Glomerular visceral epithelial cell (primary cell): Measurements from ENCODE around the gene CACNA2D1.

Source experiments
- DNase-seq: peaks from one replicate; pipeline ENCODE4 v3.0.0-alpha.2; 2016; ENCODE audit errors: extremely low spot score

Gene CACNA2D1

DNA sequence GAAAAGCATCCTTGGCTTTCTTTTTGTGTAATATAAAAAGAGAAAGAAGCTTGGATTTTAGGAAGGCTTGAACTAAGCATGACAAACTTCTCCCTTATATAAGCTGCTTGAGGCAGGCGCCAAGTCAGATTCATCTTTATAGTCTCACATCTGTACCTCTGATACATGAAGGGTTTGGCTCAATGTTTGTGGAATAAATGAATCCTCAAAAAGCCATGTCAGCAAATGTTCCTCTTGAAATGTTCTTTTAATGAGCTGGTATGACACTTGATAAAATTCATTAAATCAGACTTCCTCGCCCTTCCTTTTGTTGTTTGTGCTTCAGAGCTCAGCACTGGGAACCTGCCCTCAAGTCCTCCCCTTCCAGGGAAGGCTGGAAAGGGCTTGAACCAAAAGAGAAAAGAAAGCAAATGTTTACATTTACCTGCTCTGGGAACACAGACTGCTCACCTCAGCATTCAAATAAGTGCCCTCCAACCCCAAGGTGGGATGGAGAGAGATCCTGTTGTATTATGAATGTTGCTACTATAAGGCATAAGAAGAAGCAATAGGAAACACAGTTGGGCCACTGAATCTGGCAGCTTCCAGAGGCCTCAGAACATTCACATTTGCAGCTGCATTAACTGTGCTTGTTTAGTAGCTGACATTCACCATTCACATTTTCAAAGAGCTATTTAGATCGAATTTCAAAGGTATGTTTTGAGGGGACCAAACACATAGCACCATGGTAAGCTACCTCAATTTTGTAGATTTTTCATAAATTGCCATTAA lies 212.6 kb downstream of the CACNA2D1 start:
- no peak for DNase-seq

GRCh38 chr7:82229164-82229563 lies 214.4 kb downstream of the CACNA2D1 start:
- DNase-seq, result no peak

DNA sequence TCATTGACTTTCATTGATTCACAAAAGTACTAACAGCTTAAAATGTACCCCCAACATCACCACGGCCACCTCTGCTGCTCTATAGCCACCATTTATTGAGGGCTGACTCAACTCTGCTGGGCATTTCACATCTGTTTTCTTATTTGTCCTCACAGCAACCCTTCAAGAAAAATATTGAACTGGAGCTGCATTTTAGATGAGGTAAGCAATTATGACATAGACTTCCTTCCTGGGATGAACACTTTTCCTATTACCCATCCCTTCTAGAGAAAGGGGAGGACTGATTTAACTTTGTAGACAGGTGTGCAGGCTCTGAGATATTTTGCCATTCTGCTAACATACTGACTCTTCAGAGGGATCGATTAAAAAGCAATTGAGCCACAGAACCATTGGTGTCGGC lies 217.4 kb downstream of the CACNA2D1 start:
- DNase-seq, result no peak

GRCh38 chr7:82224529-82224928 lies 219.0 kb downstream of the CACNA2D1 start:
- no peak for DNase-seq

- DNase-seq, result no peak
These were observed 220.0 kb downstream of the CACNA2D1 start for GRCh38 chr7:82223580-82223979.

DNA sequence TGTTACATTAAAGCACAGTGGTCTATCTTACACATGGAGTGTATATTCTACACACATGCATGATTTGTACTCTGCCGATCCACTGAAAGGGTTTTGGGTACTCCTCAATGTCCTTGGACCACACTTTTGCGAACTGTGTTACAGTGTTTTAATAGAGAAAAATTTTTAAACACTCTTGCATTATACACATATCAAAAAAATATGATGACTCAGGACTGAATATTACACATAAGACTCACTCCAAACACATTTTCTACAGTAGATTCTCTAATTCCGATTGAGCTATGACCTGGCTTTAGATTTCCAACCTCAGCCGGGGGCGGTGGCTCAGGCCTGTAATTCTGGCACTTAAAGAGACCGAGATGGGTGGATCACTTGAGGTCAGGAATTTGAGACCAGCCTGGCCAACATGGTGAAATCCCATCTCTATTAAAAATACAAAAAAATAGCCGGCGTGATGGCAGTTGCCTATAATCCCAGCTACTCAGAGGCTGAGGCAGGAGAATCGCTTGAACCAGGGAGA lies 222.4 kb downstream of the CACNA2D1 start:
- no peak for DNase-seq

DNA sequence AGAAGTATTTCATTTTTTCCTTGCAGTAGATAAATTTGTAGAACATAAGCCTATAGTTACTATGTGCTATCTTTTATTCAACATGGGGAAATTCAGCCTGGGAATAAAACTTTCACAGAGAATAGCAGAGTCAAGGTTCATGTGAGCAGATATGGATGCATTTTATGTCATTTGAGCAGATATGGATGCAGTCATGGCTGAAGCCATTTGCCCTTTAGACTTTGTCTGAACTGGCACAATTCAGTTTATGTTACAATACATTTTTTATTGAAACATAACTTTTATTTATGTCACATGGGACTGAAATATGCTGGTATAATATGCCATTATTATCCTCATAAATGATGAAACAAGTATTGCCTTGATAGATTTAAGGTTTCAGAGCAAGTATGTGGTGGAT lies 231.1 kb downstream of the CACNA2D1 start:
- no peak for DNase-seq

- DNase-seq, result no peak
These were observed 232.2 kb downstream of the CACNA2D1 start for GRCh38 chr7:82211333-82211732.

DNA sequence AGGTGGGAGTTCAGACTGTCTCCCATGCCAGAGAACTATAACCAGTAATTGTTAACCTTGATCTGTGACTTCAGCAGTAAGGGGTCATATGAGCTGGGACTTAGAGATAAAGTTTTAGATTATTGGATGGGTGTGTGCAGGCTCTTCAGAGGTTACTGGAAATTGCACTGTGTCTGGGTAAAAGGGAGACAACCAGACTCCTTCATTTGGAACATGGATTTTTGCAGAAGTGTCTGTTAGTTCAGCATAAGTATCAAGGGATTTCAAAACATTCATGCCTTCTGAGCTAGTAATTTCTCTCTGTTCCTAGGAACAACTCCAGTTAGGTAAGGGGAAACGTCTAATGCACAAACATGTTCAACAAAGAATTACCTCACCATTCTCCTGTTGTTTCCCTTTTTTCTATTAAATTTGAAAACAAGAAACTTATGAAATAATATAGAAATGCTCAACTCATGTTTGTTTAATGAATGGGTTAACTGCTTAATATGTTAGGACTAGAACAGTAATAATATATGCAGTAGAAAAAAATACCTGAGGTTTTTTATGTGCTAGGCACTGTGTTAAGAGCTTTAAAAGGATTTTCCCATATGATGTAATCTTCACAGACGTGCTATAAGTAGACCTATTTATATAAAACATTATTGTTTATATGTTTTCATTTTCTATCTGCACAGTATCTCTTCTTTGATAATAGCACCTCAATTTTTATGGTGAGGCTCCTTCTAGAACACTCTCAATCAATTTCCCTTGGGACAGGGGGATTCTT lies 233.0 kb downstream of the CACNA2D1 start:
- no peak for DNase-seq

DNA sequence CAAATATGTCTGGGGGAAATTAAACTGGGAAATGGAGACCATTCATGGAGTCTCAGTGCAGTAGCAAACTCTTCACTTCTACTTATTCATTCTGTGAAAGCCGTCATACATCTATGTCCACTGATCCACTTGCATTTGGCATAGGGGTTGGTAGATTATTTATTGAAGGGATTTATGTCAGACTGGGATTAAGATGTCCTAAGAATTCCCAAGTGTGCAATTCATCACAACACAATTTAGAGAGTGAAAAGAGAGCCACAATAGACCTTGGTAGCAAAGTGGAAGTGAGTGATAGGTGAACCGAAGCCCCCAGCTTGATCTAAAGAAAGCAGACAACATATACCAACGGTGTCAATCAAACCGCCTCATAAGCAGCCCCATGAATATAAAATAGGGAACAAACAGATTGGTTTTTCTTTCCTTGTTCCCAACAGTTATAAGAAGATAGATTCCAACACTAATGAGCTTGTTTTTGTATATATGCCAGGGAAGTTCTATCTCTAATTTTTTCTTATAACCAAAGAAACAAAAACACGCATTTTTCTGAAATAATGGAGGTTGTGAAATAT lies 234.3 kb downstream of the CACNA2D1 start:
- DNase-seq, result no peak

DNA sequence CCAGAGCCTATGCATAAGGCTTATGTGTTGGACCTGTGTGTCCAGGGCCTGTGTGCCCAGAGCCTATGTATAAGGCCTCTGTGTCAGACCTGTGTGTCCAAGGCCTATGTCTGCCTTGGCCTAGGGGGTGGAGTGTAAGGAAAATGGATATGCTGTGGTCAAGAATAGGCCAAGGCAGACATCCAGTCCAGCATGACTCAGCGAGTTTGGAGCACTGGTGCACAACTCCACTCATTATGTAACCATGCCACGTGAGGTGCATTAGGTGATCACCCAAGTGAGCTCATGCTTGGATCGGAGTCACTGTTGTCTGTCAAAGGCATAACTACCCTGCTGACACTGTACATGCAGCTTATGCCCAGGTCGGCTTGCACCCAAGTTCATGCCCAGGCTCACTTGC lies 238.9 kb downstream of the CACNA2D1 start:
- DNase-seq, result peak; percentile 85

DNA sequence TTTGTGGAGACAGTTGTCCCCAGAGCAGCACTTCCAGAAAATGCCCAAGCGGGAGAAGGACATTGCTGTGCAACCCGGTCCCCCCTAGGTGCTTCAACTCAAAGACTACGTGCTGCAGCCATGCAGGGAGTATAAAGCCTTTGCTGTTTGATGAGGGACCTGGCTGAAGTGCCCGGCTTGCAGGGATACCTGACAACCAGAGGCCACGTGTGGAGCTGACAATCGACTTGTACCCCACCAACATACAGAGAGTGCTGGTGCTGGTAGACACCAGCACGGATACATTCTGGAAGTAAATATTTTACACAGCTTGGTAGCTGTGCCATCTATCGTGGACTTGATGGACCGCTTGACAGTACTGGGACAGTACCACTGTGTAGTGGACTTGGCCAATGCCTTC lies 240.6 kb downstream of the CACNA2D1 start:
- no peak for DNase-seq

DNA sequence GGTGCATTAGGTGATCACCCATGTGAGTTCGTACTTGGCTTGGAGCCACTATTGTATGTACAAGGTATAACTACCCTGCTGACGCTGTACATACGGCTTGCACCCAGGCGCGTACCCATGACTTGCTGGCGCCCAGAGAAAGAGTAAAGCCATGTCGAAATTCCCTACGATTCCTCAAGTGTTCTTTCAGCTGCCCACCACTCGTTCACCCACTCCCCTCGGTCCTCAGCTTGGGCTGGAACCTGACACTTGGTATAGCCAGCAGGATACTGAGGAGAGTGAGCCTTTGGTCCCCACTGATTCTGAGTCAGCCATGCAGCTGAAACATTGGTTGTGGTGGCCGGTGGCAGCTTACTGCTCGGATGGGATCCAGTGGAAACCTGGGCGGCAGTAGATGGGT lies 241.5 kb downstream of the CACNA2D1 start:
- no peak for DNase-seq

DNA sequence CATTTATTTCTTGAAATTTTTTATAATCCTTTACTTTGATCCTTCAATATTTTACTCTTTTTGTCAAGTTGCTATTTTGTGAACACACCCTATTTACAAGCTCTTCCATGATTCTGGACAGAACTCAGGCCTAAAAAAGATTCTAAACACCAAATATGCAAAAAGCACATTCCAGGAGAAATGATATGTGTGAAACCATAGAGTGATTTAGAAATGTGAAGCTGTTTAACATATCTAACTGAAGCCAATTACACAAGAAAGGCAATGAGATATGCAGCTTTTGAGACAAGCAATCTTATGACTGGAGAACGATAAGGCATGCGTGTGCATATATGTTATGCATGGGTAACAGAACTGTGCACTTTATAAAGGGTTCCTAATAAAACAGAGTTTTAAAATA lies 243.0 kb downstream of the CACNA2D1 start:
- no peak for DNase-seq

GRCh38 chr7:82194016-82194643 lies 249.4 kb downstream of the CACNA2D1 start:
- DNase-seq, result peak; percentile 16

- DNase-seq, result no peak
These were observed 254.9 kb downstream of the CACNA2D1 start for GRCh38 chr7:82188636-82189035.

DNA sequence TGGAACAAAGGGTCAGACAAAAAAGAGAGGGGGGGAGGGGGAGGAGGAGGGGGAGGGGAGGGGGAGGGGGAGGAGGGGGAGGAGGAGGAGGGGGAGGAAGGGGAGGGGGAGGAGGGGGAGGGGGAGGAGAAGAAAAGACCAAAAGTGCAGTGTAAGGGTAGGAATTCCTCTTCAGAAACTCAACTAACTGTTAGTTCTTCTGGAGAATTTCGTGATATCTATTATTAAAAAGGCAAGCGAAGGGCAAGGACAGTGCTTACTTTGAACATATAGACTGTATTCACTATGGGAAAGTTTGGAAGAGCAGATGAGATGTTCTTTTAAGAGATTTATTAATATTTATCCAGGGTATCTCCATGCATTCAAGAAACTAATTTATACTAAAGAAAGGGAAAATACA lies 258.1 kb downstream of the CACNA2D1 start:
- no peak for DNase-seq

GRCh38 chr7:82183634-82184033 lies 259.9 kb downstream of the CACNA2D1 start:
- peak; percentile 31 for DNase-seq

- no peak for DNase-seq
These were observed 264.3 kb downstream of the CACNA2D1 start for GRCh38 chr7:82179311-82179710.

DNA sequence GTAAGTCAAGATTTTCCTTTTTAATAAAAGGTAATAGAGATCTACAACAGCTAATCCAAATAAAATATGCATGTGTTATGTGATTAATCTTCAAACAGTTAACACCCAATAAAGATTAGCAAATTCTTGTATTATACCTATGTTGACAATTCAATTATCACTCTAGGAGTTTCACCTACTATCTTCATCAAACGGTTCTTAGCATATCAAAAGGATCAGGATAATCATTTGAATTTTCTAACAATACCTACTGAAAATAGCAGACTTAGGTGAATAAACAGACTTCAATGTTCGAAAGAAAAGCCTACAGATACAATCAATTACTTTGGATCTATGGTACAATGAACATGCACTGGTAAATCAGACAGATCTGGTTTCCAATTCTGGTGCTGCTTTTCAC lies 268.3 kb downstream of the CACNA2D1 start:
- no peak for DNase-seq

- no peak for DNase-seq
These were observed 270.1 kb downstream of the CACNA2D1 start for GRCh38 chr7:82173400-82174021.

DNA sequence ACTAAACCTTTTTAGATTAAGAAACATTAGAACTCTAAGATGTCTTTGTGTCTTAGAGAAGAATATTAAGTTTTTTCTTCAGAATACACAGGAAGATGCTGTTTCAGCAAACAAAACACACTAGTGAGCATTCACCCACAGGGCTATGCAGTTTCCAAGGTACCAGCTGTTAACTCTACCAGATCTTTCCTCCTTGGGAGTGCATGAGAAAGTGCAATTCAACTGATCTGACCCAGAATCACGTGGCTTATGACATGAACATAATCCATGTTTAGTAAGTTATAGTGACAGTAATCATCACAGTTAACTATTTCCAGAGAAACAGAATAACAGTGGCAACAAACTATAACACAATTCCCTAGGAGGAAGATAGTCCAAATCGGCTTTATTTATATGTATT lies 270.7 kb downstream of the CACNA2D1 start:
- DNase-seq, result no peak
